HG02973 (cell line): Measurements from ENCODE around the gene CARD11.

ENCODE experiments used
- ATAC-seq: cut with Tn5 transposase; IDR thresholded peaks from one replicate; pipeline ENCODE4 v1.9.1; 2021; ENCODE audit warnings: moderate library complexity; ENCODE audit not compliant: unreplicated experiment

Gene CARD11

GRCh38 chr7:2880874-2881533 lies 162.7 kb downstream of the CARD11 start:
- no peak for ATAC-seq

GRCh38 chr7:2880051-2880450 lies 163.6 kb downstream of the CARD11 start:
- no peak for ATAC-seq

- no peak for ATAC-seq
These were observed 164.3 kb downstream of the CARD11 start for GRCh38 chr7:2879354-2879753.

- no peak for ATAC-seq
These were observed 165.4 kb downstream of the CARD11 start for GRCh38 chr7:2878306-2878705.

- no peak for ATAC-seq
These were observed 167.5 kb downstream of the CARD11 start for GRCh38 chr7:2876031-2876731.

- ATAC-seq = no peak
These were observed 169.7 kb downstream of the CARD11 start for GRCh38 chr7:2873686-2874551.

- no peak for ATAC-seq
These were observed 170.5 kb downstream of the CARD11 start for GRCh38 chr7:2873146-2873545.

- no peak for ATAC-seq
These were observed 171.3 kb downstream of the CARD11 start for GRCh38 chr7:2872296-2872874.

- no peak for ATAC-seq
These were observed 173.2 kb downstream of the CARD11 start for GRCh38 chr7:2870471-2870931.

- no peak for ATAC-seq
These were observed 173.7 kb downstream of the CARD11 start for GRCh38 chr7:2869981-2870380.

GRCh38 chr7:2866601-2867000 lies 177.1 kb downstream of the CARD11 start:
- no peak for ATAC-seq

GRCh38 chr7:2864999-2865670 lies 178.5 kb downstream of the CARD11 start:
- no peak for ATAC-seq

GRCh38 chr7:2864204-2864985 lies 179.3 kb downstream of the CARD11 start:
- no peak for ATAC-seq

GRCh38 chr7:2863461-2864066 lies 180.1 kb downstream of the CARD11 start:
- peak; percentile 93 for ATAC-seq

- no peak for ATAC-seq
These were observed 180.8 kb downstream of the CARD11 start for GRCh38 chr7:2862831-2863361.

- no peak for ATAC-seq
These were observed 182.2 kb downstream of the CARD11 start for GRCh38 chr7:2861509-2861908.

GRCh38 chr7:2860627-2861133 lies 183.0 kb downstream of the CARD11 start:
- ATAC-seq = no peak

GRCh38 chr7:2859952-2860351 lies 183.7 kb downstream of the CARD11 start:
- ATAC-seq = no peak

GRCh38 chr7:2858621-2859020 lies 185.0 kb downstream of the CARD11 start:
- no peak for ATAC-seq
